Colonic mucosa (tissue), 4 donors: ENCODE results near the gene HOXD8. TPM values are rescaled to one million over a fixed set of nuclear protein-coding genes. Genes with fewer than 3 reads are reported as not detected.

Source experiments
- DNase-seq: peaks from one replicate; pipeline ENCODE4 v3.0.0-alpha.2; 2020
- H3K27ac ChIP-seq: fragments of 200-600 bp; one replicate; pipeline ENCODE4 v1.8.0; 2021
- H3K27me3 ChIP-seq: fragments of 200-600 bp; one replicate; pipeline ENCODE4 v1.8.0; 2021
- H3K36me3 ChIP-seq: fragments of 200-600 bp; one replicate; pipeline ENCODE4 v1.8.0; 2021
- H3K4me1 ChIP-seq: fragments of 200-600 bp; one replicate; pipeline ENCODE4 v1.8.0; 2021; ENCODE audit warnings: mild to moderate bottlenecking
- H3K4me3 ChIP-seq: fragments of 200-600 bp; one replicate; pipeline ENCODE4 v1.8.0; 2021
- H3K9ac ChIP-seq, 2 donors: one replicate each; pipeline ENCODE4 v1.7.0; 2013; ENCODE audit warnings: control low read depth in 2 of 2, low read depth in 2 of 2, low read length in 2 of 2
- H3K9me3 ChIP-seq: fragments of 200-600 bp; one replicate; pipeline ENCODE4 v1.8.0; 2021
- intact Hi-C: fragments of 100-400 bp; cut with DNase I; formaldehyde crosslinking; loops from one replicate; pipeline ENCODE4 v1.14.1; 2022
- total RNA-seq, 2 donors: library from RNA; stranded (reverse); fragmentation: NEBNext Ultra II Directional in 1 of 2; extraction: Animal tissue kit (Norgen Biotek cat#: 25700) in 1 of 2; gene quantifications; one replicate each; pipeline ENCODE4 v1.2.1, GENCODE V29; 2021
- TF ChIP-seq, protein P1 (sequence below): fragments of 200-600 bp; IDR thresholded peaks from one replicate; pipeline ENCODE4 v1.8.0; 2022; ENCODE audit warnings: antibody characterized with exemption, mild to moderate bottlenecking
- donor health status: healthy.
- donor health status: DM: no; HTN: no; CAD: no.
- donor health status: DM: no; HTN: no; CAD: no.

HOXD8 gene
- total RNA-seq, 2 donors from 2014 or later = 3.1 to 4.6 TPM

GRCh38 chr2:176162911-176163671, 33.6 kb downstream of the HOXD8 start:
- Histone ChIP-seq H3K9me3 (no peaks in the 10 kb centered on the region), H3K27me3 (peaks cover 43% of the 10 kb centered on the region), H3K4me3 (no peak overlapping the region), H3K9ac (no peak overlapping the region), H3K36me3 (no peaks in the 10 kb centered on the region), H3K4me1 (peaks cover 8% of the 10 kb centered on the region), H3K27ac (no peak overlapping the region)
- intact Hi-C loops = no loop called here
- DNase-seq = no peak
- TF ChIP-seq, protein P1, sequence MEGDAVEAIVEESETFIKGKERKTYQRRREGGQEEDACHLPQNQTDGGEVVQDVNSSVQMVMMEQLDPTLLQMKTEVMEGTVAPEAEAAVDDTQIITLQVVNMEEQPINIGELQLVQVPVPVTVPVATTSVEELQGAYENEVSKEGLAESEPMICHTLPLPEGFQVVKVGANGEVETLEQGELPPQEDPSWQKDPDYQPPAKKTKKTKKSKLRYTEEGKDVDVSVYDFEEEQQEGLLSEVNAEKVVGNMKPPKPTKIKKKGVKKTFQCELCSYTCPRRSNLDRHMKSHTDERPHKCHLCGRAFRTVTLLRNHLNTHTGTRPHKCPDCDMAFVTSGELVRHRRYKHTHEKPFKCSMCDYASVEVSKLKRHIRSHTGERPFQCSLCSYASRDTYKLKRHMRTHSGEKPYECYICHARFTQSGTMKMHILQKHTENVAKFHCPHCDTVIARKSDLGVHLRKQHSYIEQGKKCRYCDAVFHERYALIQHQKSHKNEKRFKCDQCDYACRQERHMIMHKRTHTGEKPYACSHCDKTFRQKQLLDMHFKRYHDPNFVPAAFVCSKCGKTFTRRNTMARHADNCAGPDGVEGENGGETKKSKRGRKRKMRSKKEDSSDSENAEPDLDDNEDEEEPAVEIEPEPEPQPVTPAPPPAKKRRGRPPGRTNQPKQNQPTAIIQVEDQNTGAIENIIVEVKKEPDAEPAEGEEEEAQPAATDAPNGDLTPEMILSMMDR = no peak

DNA sequence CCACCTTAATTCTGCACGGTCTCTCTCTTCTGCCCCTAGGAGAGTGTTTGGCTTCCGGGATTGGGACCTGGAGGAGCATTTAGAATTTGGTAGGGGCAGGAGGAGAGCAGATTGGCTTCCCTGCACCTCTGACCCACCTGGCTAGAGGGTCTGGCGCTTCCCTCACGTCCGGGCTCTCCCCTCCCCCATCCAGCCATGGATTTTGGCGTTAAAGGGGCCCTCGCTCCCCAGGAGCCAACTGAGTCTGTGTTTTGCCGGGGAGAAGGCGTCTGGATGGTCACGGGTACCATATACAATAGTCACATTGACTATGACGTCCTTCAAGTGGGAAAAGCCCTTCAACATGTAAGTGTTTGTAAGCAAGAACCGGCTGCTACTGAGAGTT, 34.2 kb downstream of the HOXD8 start:
- DNase-seq = no peak
- Histone ChIP-seq H3K27me3 (peaks cover 43% of the 10 kb centered on the region), H3K4me3 (no peak overlapping the region), H3K9ac (no peak overlapping the region), H3K9me3 (no peaks in the 10 kb centered on the region), H3K36me3 (no peaks in the 10 kb centered on the region), H3K27ac (no peak overlapping the region), H3K4me1 (peaks cover 8% of the 10 kb centered on the region)
- intact Hi-C loops = no loop called here
- TF ChIP-seq, protein P1 = no peak

GRCh38 chr2:176164201-176164600, 34.7 kb downstream of the HOXD8 start:
- intact Hi-C loops = no loop called here
- Histone ChIP-seq H3K9ac (no peak overlapping the region), H3K27ac (no peak overlapping the region)

GRCh38 chr2:176164611-176165369, 35.3 kb downstream of the HOXD8 start:
- no peak for DNase-seq
- Histone ChIP-seq H3K4me3 (no peak overlapping the region), H3K36me3 (no peaks in the 10 kb centered on the region), H3K9me3 (no peaks in the 10 kb centered on the region), H3K4me1 (peaks cover under 1% of the 10 kb centered on the region), H3K9ac (no peak overlapping the region), H3K27ac (no peak overlapping the region), H3K27me3 (peaks cover 42% of the 10 kb centered on the region)
- TF ChIP-seq, protein P1 = no peak
- intact Hi-C loops = no loop called here

More at GRCh38 chr2:176164201-176164600, 34.7 kb downstream of the HOXD8 start:
- TF ChIP-seq, protein P1 = no peak
- Histone ChIP-seq H3K36me3 (no peaks in the 10 kb centered on the region), H3K4me1 (peaks cover 5% of the 10 kb centered on the region), H3K27me3 (peaks cover 43% of the 10 kb centered on the region), H3K4me3 (no peak overlapping the region), H3K9me3 (no peaks in the 10 kb centered on the region)
- no peak for DNase-seq

GRCh38 chr2:176165370-176166050, 36.0 kb downstream of the HOXD8 start:
- H3K27ac ChIP-seq = no peak overlapping the region
- intact Hi-C loops = no loop called here
- DNase-seq = no peak
- H3K4me1 ChIP-seq = no peaks in the 10 kb centered on the region
- no peaks in the 10 kb centered on the region for H3K36me3 ChIP-seq
- H3K27me3 ChIP-seq = peaks cover 36% of the 10 kb centered on the region
- H3K9ac ChIP-seq = no peak overlapping the region
- no peaks in the 10 kb centered on the region for H3K9me3 ChIP-seq
- H3K4me3 ChIP-seq = no peak overlapping the region
- TF ChIP-seq, protein P1 = no peak
